Caco-2 (cell line): ENCODE data around the gene MRAP. TPM values are rescaled to one million over a fixed set of nuclear protein-coding genes. Genes with fewer than 3 reads are reported as not detected.

Experiments
- BruUV-seq: library from RNA; stranded (reverse); fragments of 400-500 nt; replicated peaks from 2 replicates; lab custom pipeline; 2021; lab: Mats Ljungman, UMichigan
- CTCF ChIA-PET: fragments of 300-600 bp; sonication (Branson Sonifier 250); formaldehyde crosslinking; loops from one replicate; lab custom pipeline; 2022; ENCODE audit warnings: antibody characterized with exemption; lab: Charles Lee
- POLR2A ChIA-PET: fragments of 300-600 bp; sonication (Branson Sonifier 250); formaldehyde crosslinking; loops from one replicate; lab custom pipeline; 2022; ENCODE audit warnings: antibody characterized with exemption; lab: Charles Lee
- DNase-seq, 2 experiments: peaks; one replicate each; pipeline versions ENCODE4 v3.0.0 to v3.0.0-alpha.2; 2020 to 2022
- H3K27me3 ChIP-seq: replicated peaks from 2 replicates; pipeline ENCODE4 v1.6.0; 2011; ENCODE audit warnings: low read length; ENCODE audit not compliant: control insufficient read depth, insufficient read depth
- H3K36me3 ChIP-seq: 2 replicates; pipeline ENCODE4 v1.5.1; 2011; ENCODE audit warnings: low read length; ENCODE audit not compliant: control insufficient read depth, insufficient read depth
- H3K4me1 ChIP-seq: fragments of 250-450 bp; sonication (Bioruptor Pico); 2 replicates; pipeline ENCODE4 v1.5.1; 2020; ENCODE audit warnings: mild to moderate bottlenecking
- H3K4me3 ChIP-seq: 2 replicates; pipeline ENCODE4 v1.5.1; 2011; ENCODE audit warnings: low read depth, mild to moderate bottlenecking, control low read depth, low read length
- H3K9me3 ChIP-seq: fragments of 250-450 bp; sonication (Bioruptor Pico); 2 replicates; pipeline ENCODE4 v1.5.1; 2020; ENCODE audit warnings: mild to moderate bottlenecking, moderate library complexity
- H3K27ac Mint-ChIP-seq: one replicate; pipeline ENCODE4 v1.8.0; 2022; ENCODE audit warnings: mixed read lengths; ENCODE audit not compliant: unreplicated experiment
- H3K27me3 Mint-ChIP-seq: one replicate; pipeline ENCODE4 v1.8.0; 2022; ENCODE audit warnings: mixed read lengths; ENCODE audit not compliant: insufficient read depth, unreplicated experiment
- H3K36me3 Mint-ChIP-seq: one replicate; pipeline ENCODE4 v1.8.0; 2022; ENCODE audit warnings: mild to moderate bottlenecking, mixed read lengths; ENCODE audit not compliant: insufficient read depth, unreplicated experiment
- H3K4me1 Mint-ChIP-seq: one replicate; pipeline ENCODE4 v1.8.0; 2022; ENCODE audit warnings: low read depth, mixed read lengths; ENCODE audit not compliant: unreplicated experiment
- H3K4me3 Mint-ChIP-seq: one replicate; pipeline ENCODE4 v1.8.0; 2022; ENCODE audit warnings: mild to moderate bottlenecking, moderate library complexity, mixed read lengths; ENCODE audit not compliant: unreplicated experiment
- H3K9me3 Mint-ChIP-seq: one replicate; pipeline ENCODE4 v1.8.0; 2022; ENCODE audit warnings: mixed read lengths; ENCODE audit not compliant: unreplicated experiment
- intact Hi-C: fragments of 100-400 bp; cut with micrococcal nuclease; formaldehyde crosslinking; loops from one replicate; pipeline ENCODE4 v1.10.0; 2022; ENCODE audit not compliant: unreplicated experiment
- total RNA-seq: library from RNA; stranded (reverse); gene quantifications from 2 replicates; pipeline ENCODE4 v1.2.3, GENCODE V29; 2022
- TF ChIP-seq, protein P1 (sequence below), 2 experiments: fragments of 200-600 bp in 1 of 2; IDR thresholded peaks; 1 replicate in 1 of 2; 2 replicates in 1 of 2; pipeline versions ENCODE4 v1.5.1 to v1.8.0; 2011 to 2022; ENCODE audit warnings: antibody characterized with exemption in 1 of 2, control low read depth in 1 of 2, inconsistent platforms in 1 of 2, low read depth in 1 of 2, low read length in 1 of 2, mild to moderate bottlenecking in 1 of 2, moderate library complexity in 1 of 2; ENCODE audit not compliant: insufficient read depth in 1 of 2, severe bottlenecking in 1 of 2, unreplicated experiment in 1 of 2

The MRAP gene
- total RNA-seq, 1 experiment from 2014 or later = not detected

DNA sequence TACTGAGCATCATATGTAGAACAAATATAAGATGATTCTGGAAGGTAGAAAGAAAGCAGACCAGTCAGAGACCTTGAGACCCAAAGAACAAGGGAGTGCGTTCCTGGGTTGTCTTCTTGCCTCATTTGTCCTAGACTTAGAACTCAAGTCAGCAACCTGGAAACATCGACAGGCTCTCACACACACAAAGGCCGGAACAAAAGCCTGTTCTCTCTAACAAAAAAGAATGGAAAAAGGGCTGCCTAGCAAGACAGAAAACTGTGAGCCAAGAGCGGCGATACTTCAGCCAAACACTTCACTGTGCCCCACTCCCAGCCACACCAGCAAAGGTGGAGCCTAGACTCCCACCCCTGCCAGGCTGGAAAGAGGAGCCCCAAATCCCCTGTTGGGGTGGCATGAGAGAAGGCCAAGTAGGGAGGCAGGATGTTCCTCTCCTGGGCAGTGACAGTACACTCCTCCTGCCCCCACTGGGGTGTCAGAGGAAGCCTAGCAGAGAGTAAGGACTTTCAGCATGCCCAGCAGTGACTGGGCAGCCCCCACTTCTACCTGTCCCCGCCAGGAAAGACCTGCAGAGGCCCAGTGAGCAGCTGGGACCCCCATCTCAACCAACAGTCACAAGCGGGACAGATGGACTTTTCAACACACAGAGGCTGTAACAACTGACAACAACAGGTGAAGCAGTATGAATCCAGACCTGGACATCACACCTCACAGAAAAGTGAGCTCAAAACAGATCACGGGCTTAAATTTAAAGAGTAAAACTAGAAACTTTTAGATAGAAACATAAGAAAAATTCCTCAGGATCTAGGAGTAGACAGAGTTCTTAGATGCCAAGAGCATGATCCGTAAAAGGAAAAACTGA lies 33.0 kb downstream of the MRAP start:
- intact Hi-C loops = no loop called here
- H3K27me3 ChIP-seq = no peaks in the 10 kb centered on the region
- peaks cover 77% of the 10 kb centered on the region for H3K36me3 Mint-ChIP-seq
- no peaks in the 10 kb centered on the region for H3K9me3 Mint-ChIP-seq
- H3K4me3 Mint-ChIP-seq = no peak overlapping the region
- no peaks in the 10 kb centered on the region for H3K4me1 ChIP-seq
- no peaks in the 10 kb centered on the region for H3K9me3 ChIP-seq
- H3K36me3 ChIP-seq = peaks cover 3% of the 10 kb centered on the region
- H3K27me3 Mint-ChIP-seq = no peaks in the 10 kb centered on the region
- H3K4me3 ChIP-seq = no peak overlapping the region
- H3K4me1 Mint-ChIP-seq = no peaks in the 10 kb centered on the region
- TF ChIP-seq, protein P1, sequence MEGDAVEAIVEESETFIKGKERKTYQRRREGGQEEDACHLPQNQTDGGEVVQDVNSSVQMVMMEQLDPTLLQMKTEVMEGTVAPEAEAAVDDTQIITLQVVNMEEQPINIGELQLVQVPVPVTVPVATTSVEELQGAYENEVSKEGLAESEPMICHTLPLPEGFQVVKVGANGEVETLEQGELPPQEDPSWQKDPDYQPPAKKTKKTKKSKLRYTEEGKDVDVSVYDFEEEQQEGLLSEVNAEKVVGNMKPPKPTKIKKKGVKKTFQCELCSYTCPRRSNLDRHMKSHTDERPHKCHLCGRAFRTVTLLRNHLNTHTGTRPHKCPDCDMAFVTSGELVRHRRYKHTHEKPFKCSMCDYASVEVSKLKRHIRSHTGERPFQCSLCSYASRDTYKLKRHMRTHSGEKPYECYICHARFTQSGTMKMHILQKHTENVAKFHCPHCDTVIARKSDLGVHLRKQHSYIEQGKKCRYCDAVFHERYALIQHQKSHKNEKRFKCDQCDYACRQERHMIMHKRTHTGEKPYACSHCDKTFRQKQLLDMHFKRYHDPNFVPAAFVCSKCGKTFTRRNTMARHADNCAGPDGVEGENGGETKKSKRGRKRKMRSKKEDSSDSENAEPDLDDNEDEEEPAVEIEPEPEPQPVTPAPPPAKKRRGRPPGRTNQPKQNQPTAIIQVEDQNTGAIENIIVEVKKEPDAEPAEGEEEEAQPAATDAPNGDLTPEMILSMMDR (IDR thresholded peaks at IDR 0.05; ENCODE audit: insufficient read depth in 1 of 2, low read depth in 1 of 2, low read length in 1 of 2, severe bottlenecking in 1 of 2, unreplicated experiment in 1 of 2) = no peak
- CTCF ChIA-PET = no interaction called here
- BruUV-seq = no TSS peak
- POLR2A ChIA-PET = no interaction called here
- no peak for DNase-seq
- H3K27ac Mint-ChIP-seq = no peak overlapping the region

DNA sequence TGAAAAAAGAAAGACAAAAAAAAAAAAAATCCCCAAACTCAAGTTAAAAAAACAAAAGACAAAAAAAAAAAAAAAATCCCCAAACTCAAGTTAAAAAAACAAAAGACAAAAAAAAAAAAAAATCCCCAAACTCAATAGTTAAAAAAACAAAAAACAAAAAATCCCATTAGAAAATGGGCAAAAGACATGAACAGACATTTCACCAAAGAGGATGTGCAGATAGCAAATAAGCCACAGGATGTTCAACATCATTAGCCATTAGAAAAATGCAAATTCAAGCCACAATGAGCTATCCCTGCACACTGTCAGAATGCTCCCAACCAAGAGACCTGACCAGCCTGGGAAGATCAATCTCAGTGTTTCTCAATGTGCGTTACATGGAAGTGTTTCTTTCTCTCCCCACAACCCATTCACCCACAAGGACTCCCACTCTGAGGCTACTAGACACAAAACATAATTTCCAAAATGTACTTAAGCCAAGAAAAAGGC lies 33.9 kb downstream of the MRAP start:
- Mint-ChIP-seq H3K27ac (no peak overlapping the region), H3K4me3 (no peak overlapping the region), H3K27me3 (no peaks in the 10 kb centered on the region), H3K9me3 (no peaks in the 10 kb centered on the region), H3K36me3 (peaks cover 77% of the 10 kb centered on the region), H3K4me1 (no peaks in the 10 kb centered on the region)
- ChIA-PET CTCF (no interaction called here), POLR2A (no interaction called here)
- H3K4me1 ChIP-seq = no peaks in the 10 kb centered on the region
- TF ChIP-seq, protein P1 (IDR thresholded peaks at IDR 0.05; ENCODE audit: insufficient read depth in 1 of 2, low read depth in 1 of 2, low read length in 1 of 2, severe bottlenecking in 1 of 2, unreplicated experiment in 1 of 2) = no peak
- H3K27me3 ChIP-seq = no peaks in the 10 kb centered on the region
- H3K36me3 ChIP-seq = peaks cover 3% of the 10 kb centered on the region
- DNase-seq = no peak
- no peak overlapping the region for H3K4me3 ChIP-seq
- intact Hi-C loops = no loop called here
- no TSS peak for BruUV-seq
- no peaks in the 10 kb centered on the region for H3K9me3 ChIP-seq

DNA sequence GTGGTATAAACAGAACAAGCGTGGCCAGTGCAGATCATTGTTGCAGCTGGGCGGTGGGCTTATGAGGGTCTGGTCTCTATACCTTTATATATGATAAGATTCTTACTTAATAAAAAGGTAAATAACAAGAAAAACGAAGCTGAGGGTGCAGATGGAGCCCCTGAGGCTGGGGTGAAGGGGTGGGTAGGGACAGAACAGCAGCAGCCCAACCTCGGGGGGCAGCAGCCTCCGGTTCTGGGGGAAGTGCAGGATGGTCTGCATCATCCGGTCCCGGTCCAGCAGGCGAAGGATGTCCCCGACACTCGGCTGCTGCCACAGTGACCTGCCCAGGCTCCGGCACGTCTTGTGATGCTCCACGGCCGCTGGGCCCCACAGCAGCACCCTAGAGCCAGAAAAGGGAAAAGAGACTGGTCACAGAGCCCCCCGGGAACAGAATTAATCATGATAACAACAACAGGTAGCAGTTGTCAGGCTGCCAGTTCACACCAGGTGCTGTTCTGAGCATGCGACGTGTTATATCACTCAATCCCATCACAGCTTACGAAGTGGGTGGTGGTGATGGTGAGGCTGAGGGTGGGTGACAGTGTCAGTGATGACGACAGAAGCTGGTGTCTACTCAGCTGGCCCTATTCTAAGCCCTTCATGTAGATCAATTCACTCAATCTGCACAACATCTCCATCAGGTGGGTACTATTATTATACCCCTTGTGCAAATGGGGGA lies 35.5 kb downstream of the MRAP start:
- H3K9me3 ChIP-seq = no peaks in the 10 kb centered on the region
- Mint-ChIP-seq H3K27me3 (no peaks in the 10 kb centered on the region), H3K4me3 (no peak overlapping the region), H3K4me1 (no peaks in the 10 kb centered on the region), H3K27ac (no peak overlapping the region), H3K36me3 (peaks cover 78% of the 10 kb centered on the region), H3K9me3 (no peaks in the 10 kb centered on the region)
- intact Hi-C loops = no loop called here
- POLR2A ChIA-PET = no interaction called here
- no peaks in the 10 kb centered on the region for H3K4me1 ChIP-seq
- TF ChIP-seq, protein P1 (IDR thresholded peaks at IDR 0.05; ENCODE audit: insufficient read depth in 1 of 2, low read depth in 1 of 2, low read length in 1 of 2, severe bottlenecking in 1 of 2, unreplicated experiment in 1 of 2) = no peak
- no peak for DNase-seq
- H3K4me3 ChIP-seq = no peak overlapping the region
- no peaks in the 10 kb centered on the region for H3K27me3 ChIP-seq
- H3K36me3 ChIP-seq = peaks cover 3% of the 10 kb centered on the region
- CTCF ChIA-PET = no interaction called here
- BruUV-seq = no TSS peak
